Activated CD4-positive, CD25-positive, alpha-beta regulatory T cell treated with anti-CD3 and anti-CD28 coated beads, Interleukin-2, amount 50 U/mL, for 72 hours (primary cell): ENCODE results near the gene SIGLEC12.
"Not testable (repeated sequence)": the region's sequence is repeated elsewhere in the genome, so short reads cannot be mapped to it uniquely, and the experiment has no call there.

Source experiments
- DNase-seq: peaks from one replicate; pipeline ENCODE4 v3.0.0; 2021

The SIGLEC12 gene

DNA sequence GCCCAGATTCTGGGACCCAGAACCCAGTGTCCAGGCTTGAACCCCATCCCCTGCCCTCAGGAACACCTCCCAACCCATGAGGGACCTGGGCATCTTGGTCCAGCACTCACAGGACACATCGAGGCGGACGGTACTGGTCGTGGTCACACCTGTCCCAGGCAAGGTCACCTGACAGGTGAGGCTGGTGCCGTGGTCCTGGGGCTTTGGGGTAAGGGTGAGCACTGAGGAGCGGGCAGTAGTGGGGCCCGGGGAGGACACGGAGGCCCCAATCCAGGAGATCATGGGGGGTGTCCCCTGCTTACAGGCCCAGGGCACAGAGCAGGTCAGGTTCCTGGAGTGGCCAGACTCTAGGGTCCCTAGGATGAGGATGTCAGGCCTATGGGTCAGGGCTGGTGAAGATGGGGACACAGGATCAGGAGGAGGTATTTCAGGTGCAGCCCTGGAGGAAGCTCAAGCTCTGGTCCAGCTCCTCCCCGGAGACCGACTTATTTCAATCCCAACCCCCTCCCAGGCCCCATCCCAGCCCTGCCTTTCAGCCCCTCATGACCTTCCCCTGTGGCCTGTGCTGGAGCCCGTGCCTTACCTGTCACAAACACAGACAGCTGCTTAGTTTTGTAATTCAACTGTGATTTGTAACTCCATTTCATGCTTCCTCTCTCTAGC, 44.1 kb downstream of the SIGLEC12 start:
- DNase-seq = no peak

DNA sequence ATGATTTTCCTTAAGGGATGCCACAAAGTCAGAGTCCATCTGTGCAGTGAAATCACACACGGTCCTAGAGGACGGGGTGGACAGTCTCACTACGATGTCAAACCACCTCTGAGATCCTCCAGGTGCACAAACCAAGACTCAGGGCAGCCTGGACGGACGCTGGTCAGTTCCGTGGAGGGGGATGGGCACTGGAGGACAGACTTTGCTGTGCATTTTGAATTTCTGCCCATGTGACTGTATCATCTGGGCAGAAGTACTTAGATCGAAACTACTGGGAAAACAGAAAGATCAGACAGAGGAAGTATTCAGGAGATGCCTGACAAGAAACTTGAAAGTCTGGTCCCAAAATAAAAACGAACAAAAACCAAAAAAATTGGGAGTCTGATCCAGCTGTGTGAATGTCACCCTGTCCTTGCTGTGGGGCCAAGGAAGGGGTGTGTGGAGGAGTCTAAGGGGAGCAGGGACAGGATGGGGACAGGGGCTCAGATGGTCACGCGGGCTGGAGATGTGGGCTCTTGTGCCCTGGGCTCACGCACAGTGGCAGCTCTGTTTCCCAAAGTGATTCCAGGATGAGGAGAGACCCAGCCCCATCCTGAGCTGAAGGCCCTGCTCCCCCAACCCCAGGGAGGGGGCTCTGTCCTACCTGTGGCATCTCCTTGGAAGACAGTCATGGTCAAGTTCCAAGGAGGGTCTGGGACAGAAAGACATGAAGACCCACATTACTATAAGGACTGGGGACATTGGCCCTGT, 44.9 kb downstream of the SIGLEC12 start:
- DNase-seq = no peak

DNA sequence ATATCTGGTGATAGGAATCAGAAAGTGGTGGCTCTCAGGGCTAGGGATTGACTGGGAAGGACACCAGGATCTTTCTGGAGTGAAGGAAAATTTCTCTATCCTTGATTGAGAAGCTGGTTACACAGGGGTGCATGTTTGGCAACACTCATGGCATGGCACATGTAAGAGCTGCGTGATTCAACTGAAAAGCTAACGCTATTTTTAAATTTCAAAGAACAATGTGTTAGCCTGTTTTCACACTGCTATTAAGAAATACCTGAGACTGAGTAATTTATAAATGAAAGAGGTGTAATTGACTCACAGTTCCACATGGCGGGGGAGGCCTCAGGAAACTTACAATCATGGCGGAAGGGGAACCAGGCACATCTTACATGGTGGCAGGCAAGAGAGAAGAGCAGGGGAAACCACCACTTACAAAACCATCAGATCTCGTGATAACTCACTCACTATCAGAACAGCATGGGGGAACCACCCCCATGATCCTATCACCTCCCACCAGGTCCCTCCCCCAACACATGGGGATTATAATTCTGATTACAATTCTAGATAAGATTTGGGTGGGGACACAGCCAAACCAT, 50.8 kb downstream of the SIGLEC12 start:
- DNase-seq = no peak

DNA sequence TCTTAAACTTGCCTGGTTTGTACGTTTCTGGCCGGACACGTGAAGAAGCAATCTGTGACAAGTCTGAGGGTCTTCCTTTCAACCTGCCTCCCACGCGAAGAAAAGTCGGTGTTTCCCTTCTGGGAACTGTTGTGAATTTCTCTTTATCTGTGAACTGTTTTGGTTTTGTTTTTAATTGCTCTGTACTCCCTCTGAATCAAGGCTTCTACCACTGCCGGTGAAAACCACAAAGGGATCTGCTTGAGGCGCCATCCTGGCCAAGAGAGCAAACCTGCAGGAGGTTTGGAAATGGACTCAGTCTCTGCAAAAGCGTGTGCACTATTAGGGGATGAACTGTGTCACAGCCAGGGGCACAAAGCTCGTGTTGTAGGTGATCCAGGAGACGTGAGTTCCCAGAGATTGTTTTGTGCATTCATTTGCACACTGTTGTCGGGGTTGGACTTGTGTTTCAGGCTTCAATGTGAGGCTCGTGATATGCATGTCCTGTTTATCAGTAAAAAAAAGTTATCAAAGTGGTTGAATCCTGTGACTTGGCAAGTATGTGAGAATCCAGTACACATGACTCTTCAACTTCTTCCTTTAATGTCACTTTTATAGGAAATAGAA, 53.1 kb downstream of the SIGLEC12 start:
- no peak for DNase-seq

DNA sequence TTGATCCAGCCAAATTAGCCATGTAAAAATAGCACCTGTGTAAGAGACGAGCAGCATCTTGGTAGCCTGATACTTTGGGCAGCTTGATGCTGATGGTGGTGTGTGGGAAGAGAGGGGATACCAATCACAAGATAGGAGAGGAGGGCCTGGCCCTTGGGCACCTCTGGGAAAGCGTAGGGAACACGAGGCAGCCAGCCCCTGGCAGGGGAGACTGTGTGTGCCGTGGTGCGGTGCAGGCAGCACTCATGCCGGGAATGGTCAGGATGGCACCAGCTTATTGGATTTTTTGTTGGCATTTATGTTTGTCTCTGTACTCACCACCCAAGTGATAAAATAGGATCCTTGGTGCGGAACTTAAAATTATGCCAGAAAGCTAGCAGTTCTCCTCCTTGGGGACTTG, 53.6 kb downstream of the SIGLEC12 start:
- no peak for DNase-seq

DNA sequence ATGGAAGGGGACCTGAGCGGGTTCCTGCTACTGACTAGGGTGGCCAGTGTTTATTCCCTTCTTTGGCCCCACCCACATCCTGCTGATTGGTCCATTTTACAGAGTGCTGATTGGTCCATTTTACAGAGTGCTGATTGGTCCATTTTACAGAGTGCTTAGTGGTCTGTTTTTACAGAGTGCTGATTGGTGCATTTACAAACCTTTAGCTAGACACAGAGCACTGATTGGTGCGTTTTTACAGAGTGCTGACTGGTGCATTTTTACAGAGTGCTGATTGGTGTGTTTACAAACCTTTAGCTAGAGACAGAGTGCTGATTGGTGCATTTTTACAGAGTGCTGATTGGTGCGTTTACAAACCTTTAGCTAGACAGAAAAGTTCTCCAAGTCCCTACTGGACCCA, 54.1 kb downstream of the SIGLEC12 start:
- not testable (repeated sequence) for DNase-seq

DNA sequence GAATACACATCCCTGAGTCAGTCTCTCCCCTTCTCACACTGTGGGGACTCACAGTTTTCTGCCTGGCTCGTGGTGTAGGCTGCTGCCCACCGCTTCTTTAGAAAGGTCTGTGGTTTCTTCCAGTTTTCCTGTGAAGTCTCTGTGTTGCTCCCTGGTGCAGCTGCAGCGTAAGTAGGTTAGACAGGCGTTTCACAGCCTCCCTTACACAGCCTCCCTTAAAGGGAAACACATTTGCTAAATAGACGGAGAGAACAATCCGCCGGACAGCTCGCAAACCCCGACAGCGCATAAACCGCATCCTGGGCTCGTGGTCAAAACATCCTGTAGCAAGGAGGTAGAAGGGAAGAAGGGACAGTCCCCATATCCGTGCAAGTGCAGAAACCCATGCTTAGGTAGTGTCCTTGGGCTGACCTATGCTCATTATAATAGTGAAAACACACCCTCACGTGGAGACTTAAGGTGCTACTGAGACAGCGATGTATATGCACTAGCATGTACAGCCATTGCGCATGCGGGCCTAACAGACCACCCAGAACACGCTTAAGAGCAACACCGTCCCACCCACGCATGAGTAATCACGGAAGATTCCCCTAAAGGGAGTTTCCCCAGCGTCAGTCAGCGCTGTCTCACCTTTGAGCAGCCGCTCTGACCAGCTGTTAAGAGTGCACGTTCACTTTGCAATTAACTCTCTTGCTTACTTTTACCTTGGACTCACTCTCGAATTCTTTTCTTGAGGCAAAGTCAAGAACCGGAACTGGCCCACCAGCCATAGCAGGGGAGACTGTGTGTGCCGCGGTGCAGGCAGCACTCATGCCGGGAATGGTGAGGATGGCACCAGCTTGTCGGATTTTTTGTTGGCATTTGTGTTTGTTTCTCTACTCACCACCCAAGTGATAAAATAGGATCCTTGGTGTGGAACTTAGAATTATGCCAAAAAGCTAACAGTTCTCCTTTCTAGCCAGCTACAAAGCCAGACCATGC, 59.9 kb downstream of the SIGLEC12 start:
- DNase-seq = peak; percentile 83
